ENCODE measurements around the gene DCC.

DNA sequence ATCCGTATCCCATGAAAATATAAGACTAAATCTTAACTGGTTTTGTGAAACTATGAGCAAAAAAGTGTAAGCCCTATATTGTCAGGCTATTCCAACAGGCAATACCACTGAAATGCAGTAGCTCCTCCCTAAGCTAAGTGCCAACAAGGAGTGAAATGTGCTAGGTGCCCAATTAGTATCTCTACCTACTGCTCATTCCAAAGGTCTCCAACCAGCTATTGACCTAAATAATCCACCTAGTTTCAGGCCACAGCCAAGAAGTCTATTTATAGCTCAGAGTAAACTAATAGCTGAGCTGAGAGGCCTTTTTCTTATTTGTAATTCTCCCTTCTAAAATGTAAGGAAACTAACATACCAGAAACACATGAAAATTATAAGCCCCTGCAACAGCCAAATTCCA lies 482.2 kb downstream of the DCC start:
- TF ChIP-seq POLR2AphosphoS5 (IDR thresholded peaks at IDR 0.05; ENCODE audit: low read depth) (no peak), CREB1 (CRISPR knock-in tag; IDR thresholded peaks at IDR 0.05; ENCODE audit: low read depth) (no peak), STAT1 (IDR thresholded peaks at IDR 0.05; ENCODE audit: unreplicated experiment) (no peak), JUNB (IDR thresholded peaks at IDR 0.05; ENCODE audit: unreplicated experiment) (no peak), EZH2phosphoT487 (IDR thresholded peaks at IDR 0.05; ENCODE audit: unreplicated experiment) (no peak), EZH2 (IDR thresholded peaks at IDR 0.05; ENCODE audit: low read depth, unreplicated experiment) (no peak), NANOG (IDR thresholded peaks at IDR 0.05; ENCODE audit: borderline replicate concordance) (no peak)
- TF ChIP-seq, protein P1, sequence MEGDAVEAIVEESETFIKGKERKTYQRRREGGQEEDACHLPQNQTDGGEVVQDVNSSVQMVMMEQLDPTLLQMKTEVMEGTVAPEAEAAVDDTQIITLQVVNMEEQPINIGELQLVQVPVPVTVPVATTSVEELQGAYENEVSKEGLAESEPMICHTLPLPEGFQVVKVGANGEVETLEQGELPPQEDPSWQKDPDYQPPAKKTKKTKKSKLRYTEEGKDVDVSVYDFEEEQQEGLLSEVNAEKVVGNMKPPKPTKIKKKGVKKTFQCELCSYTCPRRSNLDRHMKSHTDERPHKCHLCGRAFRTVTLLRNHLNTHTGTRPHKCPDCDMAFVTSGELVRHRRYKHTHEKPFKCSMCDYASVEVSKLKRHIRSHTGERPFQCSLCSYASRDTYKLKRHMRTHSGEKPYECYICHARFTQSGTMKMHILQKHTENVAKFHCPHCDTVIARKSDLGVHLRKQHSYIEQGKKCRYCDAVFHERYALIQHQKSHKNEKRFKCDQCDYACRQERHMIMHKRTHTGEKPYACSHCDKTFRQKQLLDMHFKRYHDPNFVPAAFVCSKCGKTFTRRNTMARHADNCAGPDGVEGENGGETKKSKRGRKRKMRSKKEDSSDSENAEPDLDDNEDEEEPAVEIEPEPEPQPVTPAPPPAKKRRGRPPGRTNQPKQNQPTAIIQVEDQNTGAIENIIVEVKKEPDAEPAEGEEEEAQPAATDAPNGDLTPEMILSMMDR (conservative IDR thresholded peaks at IDR 0.05; ENCODE audit: low read depth in 2 of 2) = no peak
- TF ChIP-seq, protein P2, sequence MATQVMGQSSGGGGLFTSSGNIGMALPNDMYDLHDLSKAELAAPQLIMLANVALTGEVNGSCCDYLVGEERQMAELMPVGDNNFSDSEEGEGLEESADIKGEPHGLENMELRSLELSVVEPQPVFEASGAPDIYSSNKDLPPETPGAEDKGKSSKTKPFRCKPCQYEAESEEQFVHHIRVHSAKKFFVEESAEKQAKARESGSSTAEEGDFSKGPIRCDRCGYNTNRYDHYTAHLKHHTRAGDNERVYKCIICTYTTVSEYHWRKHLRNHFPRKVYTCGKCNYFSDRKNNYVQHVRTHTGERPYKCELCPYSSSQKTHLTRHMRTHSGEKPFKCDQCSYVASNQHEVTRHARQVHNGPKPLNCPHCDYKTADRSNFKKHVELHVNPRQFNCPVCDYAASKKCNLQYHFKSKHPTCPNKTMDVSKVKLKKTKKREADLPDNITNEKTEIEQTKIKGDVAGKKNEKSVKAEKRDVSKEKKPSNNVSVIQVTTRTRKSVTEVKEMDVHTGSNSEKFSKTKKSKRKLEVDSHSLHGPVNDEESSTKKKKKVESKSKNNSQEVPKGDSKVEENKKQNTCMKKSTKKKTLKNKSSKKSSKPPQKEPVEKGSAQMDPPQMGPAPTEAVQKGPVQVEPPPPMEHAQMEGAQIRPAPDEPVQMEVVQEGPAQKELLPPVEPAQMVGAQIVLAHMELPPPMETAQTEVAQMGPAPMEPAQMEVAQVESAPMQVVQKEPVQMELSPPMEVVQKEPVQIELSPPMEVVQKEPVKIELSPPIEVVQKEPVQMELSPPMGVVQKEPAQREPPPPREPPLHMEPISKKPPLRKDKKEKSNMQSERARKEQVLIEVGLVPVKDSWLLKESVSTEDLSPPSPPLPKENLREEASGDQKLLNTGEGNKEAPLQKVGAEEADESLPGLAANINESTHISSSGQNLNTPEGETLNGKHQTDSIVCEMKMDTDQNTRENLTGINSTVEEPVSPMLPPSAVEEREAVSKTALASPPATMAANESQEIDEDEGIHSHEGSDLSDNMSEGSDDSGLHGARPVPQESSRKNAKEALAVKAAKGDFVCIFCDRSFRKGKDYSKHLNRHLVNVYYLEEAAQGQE (IDR thresholded peaks at IDR 0.05; ENCODE audit: unreplicated experiment) = no peak

Data from GM23338 (cell line).